Esophagus muscularis mucosa (tissue), 4 donors: ENCODE data around the gene NCOA3. TPM values are rescaled to one million over a fixed set of nuclear protein-coding genes. Genes with fewer than 3 reads are reported as not detected.
A peak's percentile ranks its signal among the peaks of the same experiment; 100 is the strongest.

ENCODE experiments used
- DNase-seq: peaks from one replicate; pipeline ENCODE4 v3.0.0-alpha.2; 2017; ENCODE audit errors: extremely low spot score
- H3K27ac ChIP-seq, 4 donors: fragments of 200-600 bp; sonication (generic); replicated peaks in 1 of 4; 1 replicate in 3 of 4; 2 replicates in 1 of 4; pipeline ENCODE4 v1.5.1; 2016 to 2019; ENCODE audit warnings: mild to moderate bottlenecking in 1 of 4
- H3K27me3 ChIP-seq, 4 donors: fragments of 200-600 bp; sonication (generic); one replicate each; pipeline versions ENCODE4 v1.5.1 to v1.6.0; 2016 to 2019
- H3K36me3 ChIP-seq, 4 donors: fragments of 200-600 bp; sonication (generic); one replicate each; pipeline ENCODE4 v1.5.1; 2016 to 2019
- H3K4me1 ChIP-seq, 4 donors: fragments of 200-600 bp; sonication (generic); one replicate each; pipeline ENCODE4 v1.5.1; 2016 to 2019
- H3K4me3 ChIP-seq, 4 donors: fragments of 200-600 bp; sonication (generic); 1 replicate in 2 of 4; 2 replicates in 2 of 4; pipeline ENCODE4 v1.5.1; 2016 to 2019; ENCODE audit warnings: mild to moderate bottlenecking in 4 of 4, moderate library complexity in 1 of 4
- H3K9me3 ChIP-seq, 4 donors: fragments of 200-600 bp; sonication (generic); 1 replicate in 3 of 4; 2 replicates in 1 of 4; pipeline ENCODE4 v1.5.1; 2016 to 2019
- EP300 ChIP-seq: sonication (generic); formaldehyde crosslinking; IDR thresholded peaks from one replicate; pipeline ENCODE4 v1.6.1; 2017; ENCODE audit warnings: antibody characterized with exemption
- POLR2A ChIP-seq: fragments of 450-650 bp; IDR thresholded peaks from one replicate; pipeline ENCODE4 v1.6.1; 2017; ENCODE audit warnings: antibody characterized with exemption, moderate library complexity, mild to moderate bottlenecking, low read depth
- POLR2AphosphoS5 ChIP-seq, 2 donors: sonication (generic); formaldehyde crosslinking; IDR thresholded peaks; one replicate each; pipeline ENCODE4 v1.6.1; 2017; ENCODE audit warnings: antibody characterized with exemption in 2 of 2
- WGBS: methylation state at CpG from one replicate; pipeline ENCODE4 v1.1.5; 2018; 5-methylcytosine and 5-hydroxymethylcytosine counted together
- intact Hi-C: fragments of 100-400 bp; cut with DNase I; formaldehyde crosslinking; loops from one replicate; pipeline ENCODE4 v1.15.1; 2023
- total RNA-seq, 4 donors: library from RNA; depleted of rRNA; stranded (reverse); fragments of >200 nt; gene quantifications; one replicate each; pipeline versions ENCODE4 v1.1.0 to v1.2.1, GENCODE V29; 2016
- TF ChIP-seq, protein P1 (sequence below), 3 experiments: fragments of 200-600 bp in 2 of 3; fragments of 450-650 bp in 1 of 3; sonication (generic) in 2 of 3; IDR thresholded peaks; one replicate each; pipeline ENCODE4 v1.5.1; 2017 to 2019; ENCODE audit warnings: antibody characterized with exemption in 3 of 3, mild to moderate bottlenecking in 2 of 3, moderate library complexity in 1 of 3

The NCOA3 gene
- total RNA-seq, 4 donors from 2014 or later: 25.7 to 51.4 (median 35.8) TPM

GRCh38 chr20:47620808-47621805, 119.4 kb downstream of the NCOA3 start:
- Histone ChIP-seq H3K27ac (no peak overlapping the region), H3K27me3 (no peaks in the 10 kb centered on the region), H3K9me3 (no peaks in the 10 kb centered on the region), H3K4me3 (no peak overlapping the region), H3K36me3 (peaks cover 6 to 36% (median 25%) of the 10 kb centered on the region in 4 donors), H3K4me1 (peaks cover 0 to 6% (median 3%) of the 10 kb centered on the region in 4 donors)
- no peak for DNase-seq
- TF ChIP-seq POLR2A (no peak), EP300 (no peak)
- TF ChIP-seq, protein P1, sequence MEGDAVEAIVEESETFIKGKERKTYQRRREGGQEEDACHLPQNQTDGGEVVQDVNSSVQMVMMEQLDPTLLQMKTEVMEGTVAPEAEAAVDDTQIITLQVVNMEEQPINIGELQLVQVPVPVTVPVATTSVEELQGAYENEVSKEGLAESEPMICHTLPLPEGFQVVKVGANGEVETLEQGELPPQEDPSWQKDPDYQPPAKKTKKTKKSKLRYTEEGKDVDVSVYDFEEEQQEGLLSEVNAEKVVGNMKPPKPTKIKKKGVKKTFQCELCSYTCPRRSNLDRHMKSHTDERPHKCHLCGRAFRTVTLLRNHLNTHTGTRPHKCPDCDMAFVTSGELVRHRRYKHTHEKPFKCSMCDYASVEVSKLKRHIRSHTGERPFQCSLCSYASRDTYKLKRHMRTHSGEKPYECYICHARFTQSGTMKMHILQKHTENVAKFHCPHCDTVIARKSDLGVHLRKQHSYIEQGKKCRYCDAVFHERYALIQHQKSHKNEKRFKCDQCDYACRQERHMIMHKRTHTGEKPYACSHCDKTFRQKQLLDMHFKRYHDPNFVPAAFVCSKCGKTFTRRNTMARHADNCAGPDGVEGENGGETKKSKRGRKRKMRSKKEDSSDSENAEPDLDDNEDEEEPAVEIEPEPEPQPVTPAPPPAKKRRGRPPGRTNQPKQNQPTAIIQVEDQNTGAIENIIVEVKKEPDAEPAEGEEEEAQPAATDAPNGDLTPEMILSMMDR (IDR thresholded peaks at IDR 0.05): peak; percentile 79 to 88 (median 86)
- WGBS: 47% methylated on average over 8 of the region's 8 CpGs
- intact Hi-C loops: loop anchor here (2.0 to 10.0 kb wide), 2 partner anchors 422 to 866 kb away; no protein-coding TSS in a partner anchor

GRCh38 chr20:47622118-47622665, 120.5 kb downstream of the NCOA3 start:
- Histone ChIP-seq H3K36me3 (peaks cover 6 to 47% (median 30%) of the 10 kb centered on the region in 4 donors), H3K27ac (no peak overlapping the region), H3K4me1 (peaks cover 0 to 6% (median 3%) of the 10 kb centered on the region in 4 donors), H3K27me3 (no peaks in the 10 kb centered on the region), H3K9me3 (no peaks in the 10 kb centered on the region), H3K4me3 (no peak overlapping the region)
- WGBS: 92% methylated on average over 9 of the region's 9 CpGs
- intact Hi-C loops: loop anchor here (2.0 to 10.0 kb wide), 2 partner anchors 237 to 867 kb away; no protein-coding TSS in a partner anchor
- no peak for DNase-seq
- TF ChIP-seq POLR2A: no peak
- TF ChIP-seq EP300: no peak
- TF ChIP-seq, protein P1 (IDR thresholded peaks at IDR 0.05): no peak
- TF ChIP-seq POLR2AphosphoS5 (IDR thresholded peaks at IDR 0.05): no peak

DNA sequence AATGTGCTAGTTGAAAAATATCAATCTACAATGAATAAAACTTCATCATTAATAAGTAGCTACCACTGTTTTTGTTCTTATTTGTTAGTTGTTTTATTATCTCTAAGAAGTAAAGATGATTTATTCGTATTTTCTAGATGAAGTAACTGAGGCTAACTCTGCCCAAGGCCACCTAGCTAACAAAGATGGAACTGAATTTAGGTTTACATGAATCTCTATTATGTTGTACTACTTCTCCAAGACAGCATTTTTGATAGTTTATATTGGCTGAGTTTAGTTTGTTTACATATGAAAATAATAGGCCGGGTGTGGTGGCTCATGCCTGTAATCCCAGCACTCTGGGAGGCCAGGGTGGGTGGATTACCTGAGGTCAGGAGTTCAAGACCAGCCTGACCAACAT, 121.5 kb downstream of the NCOA3 start:
- no peaks in the 10 kb centered on the region for H3K27me3 ChIP-seq
- H3K27ac ChIP-seq: no peak overlapping the region
- TF ChIP-seq POLR2A: no peak
- TF ChIP-seq, protein P1 (IDR thresholded peaks at IDR 0.05): no peak
- no peak for TF ChIP-seq POLR2AphosphoS5 (IDR thresholded peaks at IDR 0.05)
- TF ChIP-seq EP300: no peak
- DNase-seq: no peak
- 70% methylated on average over 2 of the region's 2 CpGs for WGBS
- peaks cover 13 to 57% (median 37%) of the 10 kb centered on the region in 4 donors for H3K36me3 ChIP-seq
- no peak overlapping the region for H3K4me3 ChIP-seq
- no peaks in the 10 kb centered on the region for H3K9me3 ChIP-seq
- intact Hi-C loops: loop anchor here (2.0 to 10.0 kb wide), 2 partner anchors 238 to 868 kb away; no protein-coding TSS in a partner anchor
- peaks cover 0 to 6% (median 3%) of the 10 kb centered on the region in 4 donors for H3K4me1 ChIP-seq

GRCh38 chr20:47627540-47627939, 125.9 kb downstream of the NCOA3 start:
- no peaks in the 10 kb centered on the region for H3K27me3 ChIP-seq
- TF ChIP-seq, protein P1 (IDR thresholded peaks at IDR 0.05): no peak
- TF ChIP-seq EP300 (no peak), POLR2AphosphoS5 (IDR thresholded peaks at IDR 0.05) (no peak), POLR2A (no peak)
- no peak overlapping the region for H3K27ac ChIP-seq
- no peak overlapping the region for H3K4me3 ChIP-seq
- no peaks in the 10 kb centered on the region for H3K9me3 ChIP-seq
- no peaks in the 10 kb centered on the region for H3K4me1 ChIP-seq
- no peak for DNase-seq
- 88% methylated on average over 4 of the region's 4 CpGs for WGBS
- peaks cover 13 to 88% (median 53%) of the 10 kb centered on the region in 4 donors for H3K36me3 ChIP-seq
- intact Hi-C loops: loop anchor here (10.0 kb wide), 1 partner anchor 873 kb away; no protein-coding TSS in a partner anchor
